Measurements from ENCODE around the gene INPP4B.

DNA sequence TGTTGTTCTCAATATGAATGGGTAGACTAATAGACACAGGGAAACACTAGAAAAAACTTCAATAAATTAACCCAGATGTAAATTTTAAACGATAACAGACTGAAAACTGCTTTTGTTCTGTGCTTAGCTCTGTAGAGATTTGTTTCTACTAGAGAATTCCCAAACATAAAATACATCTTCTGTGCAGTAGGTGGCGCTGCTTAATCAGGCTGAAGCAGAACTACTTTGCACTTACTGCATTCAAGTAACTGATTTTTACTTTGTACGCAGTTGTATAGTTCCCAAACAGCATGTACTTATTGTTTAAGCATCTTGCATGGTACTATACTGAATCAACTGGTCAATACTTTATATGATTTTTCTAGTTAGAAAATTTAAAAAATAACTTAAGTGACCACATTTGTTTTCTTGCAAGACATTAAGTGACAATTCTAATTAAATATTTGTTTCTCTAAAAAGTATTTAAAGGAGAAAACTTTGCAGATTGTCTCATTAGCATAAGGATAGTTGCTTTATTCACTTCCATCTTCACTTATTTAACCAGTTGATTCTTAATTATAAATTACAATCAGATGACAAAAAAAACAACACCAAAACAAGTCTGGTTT, 719.1 kb downstream of the INPP4B start:
- TF ChIP-seq EZH2phosphoT487 (IDR thresholded peaks at IDR 0.05; ENCODE audit: insufficient read depth, low read depth) = no peak
- TF ChIP-seq EZH2 (IDR thresholded peaks at IDR 0.05; ENCODE audit: insufficient read depth, poor library complexity, severe bottlenecking) = no peak

Data from GM23248 (cell line).